Trophoblast cell (in vitro differentiated cells and primary cell): ENCODE measurements around the gene ITGA11.
A peak's percentile ranks its signal among the peaks of the same experiment; 100 is the strongest.

ENCODE experiments used
- DNase-seq, 2 donors: peaks; one replicate each; pipeline ENCODE4 v3.0.0-alpha.2; 2016
- H2AFZ ChIP-seq: 2 replicates; pipeline ENCODE4 v1.6.1; 2013; ENCODE audit warnings: low read length, moderate library complexity, mild to moderate bottlenecking; ENCODE audit not compliant: insufficient read depth, poor library complexity
- H2AK5ac ChIP-seq: 2 replicates; pipeline ENCODE4 v1.6.1; 2013; ENCODE audit warnings: mild to moderate bottlenecking, low read length
- H2BK120ac ChIP-seq: 2 replicates; pipeline ENCODE4 v1.6.1; 2013; ENCODE audit warnings: low read length, mild to moderate bottlenecking, moderate library complexity; ENCODE audit not compliant: insufficient read depth, poor library complexity
- H2BK12ac ChIP-seq: 2 replicates; pipeline ENCODE4 v1.6.1; 2013; ENCODE audit warnings: mild to moderate bottlenecking, low read length, moderate library complexity
- H2BK5ac ChIP-seq: 2 replicates; pipeline ENCODE4 v1.6.1; 2013; ENCODE audit warnings: low read length, low read depth, moderate library complexity, mild to moderate bottlenecking; ENCODE audit not compliant: poor library complexity
- H3K14ac ChIP-seq: 2 replicates; pipeline ENCODE4 v1.6.1; 2013; ENCODE audit warnings: mild to moderate bottlenecking, low read length
- H3K18ac ChIP-seq: 2 replicates; pipeline ENCODE4 v1.6.1; 2013; ENCODE audit warnings: mild to moderate bottlenecking, low read length
- H3K23ac ChIP-seq: 2 replicates; pipeline ENCODE4 v1.6.1; 2013; ENCODE audit warnings: low read length
- H3K27ac ChIP-seq: 2 replicates; pipeline ENCODE4 v1.5.1; 2013; ENCODE audit warnings: low read depth, mild to moderate bottlenecking, inconsistent platforms, low read length, moderate library complexity
- H3K27me3 ChIP-seq: 2 replicates; pipeline ENCODE4 v1.6.1; 2013; ENCODE audit warnings: inconsistent platforms, mild to moderate bottlenecking, low read length, moderate library complexity; ENCODE audit not compliant: insufficient read depth
- H3K36me3 ChIP-seq, 2 experiments: 1 replicate in 1 of 2; 2 replicates in 1 of 2; pipeline ENCODE4 v1.6.1; 2013; ENCODE audit warnings: low read length in 2 of 2, mild to moderate bottlenecking in 2 of 2, moderate library complexity in 1 of 2; ENCODE audit not compliant: insufficient read depth in 2 of 2, control insufficient read depth in 1 of 2
- H3K4ac ChIP-seq: 2 replicates; pipeline ENCODE4 v1.6.1; 2013; ENCODE audit warnings: low read depth, mild to moderate bottlenecking, low read length, moderate library complexity
- H3K4me1 ChIP-seq, 2 experiments: 1 replicate in 1 of 2; 2 replicates in 1 of 2; pipeline ENCODE4 v1.6.1; 2013; ENCODE audit warnings: low read length in 2 of 2, mild to moderate bottlenecking in 2 of 2, moderate library complexity in 1 of 2; ENCODE audit not compliant: insufficient read depth in 2 of 2, control insufficient read depth in 1 of 2
- H3K4me2 ChIP-seq: 2 replicates; pipeline ENCODE4 v1.6.1; 2013; ENCODE audit warnings: inconsistent platforms, mild to moderate bottlenecking, low read length, moderate library complexity
- H3K4me3 ChIP-seq: 2 replicates; pipeline ENCODE4 v1.5.1; 2013; ENCODE audit warnings: mild to moderate bottlenecking, low read depth, low read length, inconsistent platforms
- H3K79me1 ChIP-seq: one replicate; pipeline ENCODE4 v1.6.1; 2013; ENCODE audit warnings: low read length
- H3K79me2 ChIP-seq: 2 replicates; pipeline ENCODE4 v1.6.1; 2013; ENCODE audit warnings: low read length, mild to moderate bottlenecking; ENCODE audit not compliant: control insufficient read depth, insufficient read depth, poor library complexity
- H3K9ac ChIP-seq: 2 replicates; pipeline ENCODE4 v1.6.1; 2013; ENCODE audit warnings: mild to moderate bottlenecking, low read length
- H3K9me3 ChIP-seq: 2 replicates; pipeline ENCODE4 v1.6.1; 2013; ENCODE audit warnings: low read depth, mild to moderate bottlenecking, control low read depth, inconsistent platforms, low read length; ENCODE audit not compliant: insufficient read depth
- H4K12ac ChIP-seq: 2 replicates; pipeline ENCODE4 v1.6.1; 2013; ENCODE audit warnings: low read depth, mild to moderate bottlenecking, low read length, moderate library complexity
- H4K8ac ChIP-seq: 2 replicates; pipeline ENCODE4 v1.6.1; 2013; ENCODE audit warnings: low read depth, mild to moderate bottlenecking, low read length, moderate library complexity
- H4K91ac ChIP-seq: one replicate; pipeline ENCODE4 v1.6.1; 2013; ENCODE audit warnings: low read depth, mild to moderate bottlenecking, low read length, moderate library complexity
- whole genome bisulfite sequencing: extraction: QIAGEN DNeasy Blood & Tissue Kit; methylation state at CpG from one replicate; pipeline ENCODE4 v1.1.7; 2013; ENCODE audit warnings: missing lambda C conversion rate; ENCODE audit not compliant: insufficient read length, insufficient coverage; ENCODE audit errors: extremely low coverage; 5-methylcytosine and 5-hydroxymethylcytosine counted together

ITGA11 gene

DNA sequence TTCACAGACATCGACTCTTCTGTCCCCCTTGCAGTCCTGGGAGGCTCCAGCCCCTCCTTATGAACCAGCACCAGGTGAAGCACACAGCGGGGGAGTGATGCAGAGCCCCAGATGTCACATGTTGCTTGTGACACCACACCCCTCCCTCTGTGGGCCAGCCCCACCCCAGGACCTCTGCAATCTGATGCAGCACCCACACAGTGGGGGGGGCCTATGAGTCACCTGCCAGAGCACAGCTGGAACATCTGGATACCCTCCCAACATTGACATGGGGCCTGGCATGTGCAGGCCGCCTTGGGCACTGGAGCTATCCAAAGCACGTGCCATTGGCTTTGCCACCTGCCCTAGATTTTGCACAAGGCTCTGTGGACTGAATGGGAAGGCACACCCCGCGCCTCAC lies 83.9 kb downstream of the ITGA11 start:
- H3K27ac ChIP-seq = no peak overlapping the region
- no peaks in the 10 kb centered on the region for H3K9me3 ChIP-seq
- H2AFZ ChIP-seq = no peak overlapping the region
- H4K12ac ChIP-seq = no peak overlapping the region
- H3K36me3 ChIP-seq = no peaks in the 10 kb centered on the region
- no peak overlapping the region for H4K91ac ChIP-seq
- no peak overlapping the region for H2BK120ac ChIP-seq
- no peak overlapping the region for H3K18ac ChIP-seq
- H2BK5ac ChIP-seq = no peak overlapping the region
- no peaks in the 10 kb centered on the region for H3K79me2 ChIP-seq
- no peaks in the 10 kb centered on the region for H3K27me3 ChIP-seq
- no CpG with 5 or more reads among the region's 6 CpGs for WGBS
- H3K4me1 ChIP-seq = peaks cover 3 to 9% of the 10 kb centered on the region in 2 experiments
- no peak overlapping the region for H3K23ac ChIP-seq
- H3K14ac ChIP-seq = no peak overlapping the region
- H3K4ac ChIP-seq = no peak overlapping the region
- H3K9ac ChIP-seq = no peak overlapping the region
- H3K4me3 ChIP-seq = no peak overlapping the region
- no peak overlapping the region for H3K4me2 ChIP-seq
- H4K8ac ChIP-seq = no peak overlapping the region
- H2AK5ac ChIP-seq = no peak overlapping the region
- H2BK12ac ChIP-seq = no peak overlapping the region
- no peak for DNase-seq
- peaks cover 2% of the 10 kb centered on the region for H3K79me1 ChIP-seq

DNA sequence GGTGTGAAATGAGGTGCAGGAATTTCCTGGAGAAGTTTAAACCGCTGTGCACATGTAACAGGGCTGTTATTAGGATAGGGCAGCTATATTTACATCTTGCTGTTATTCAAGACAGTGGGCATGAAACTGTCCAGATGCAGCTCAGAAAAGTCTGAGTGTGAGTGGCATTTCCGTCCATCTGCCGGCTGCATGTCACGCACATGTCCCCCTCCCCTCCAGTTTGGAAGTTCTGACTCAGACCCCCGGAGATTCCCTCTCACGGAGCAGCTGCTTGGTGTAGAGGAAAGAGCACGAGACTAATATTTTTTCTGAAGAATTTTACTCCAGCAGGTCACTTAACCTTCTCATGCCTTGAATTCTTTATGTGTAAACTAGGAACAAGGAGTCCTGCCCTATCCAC lies 84.6 kb downstream of the ITGA11 start:
- H3K4ac ChIP-seq = no peak overlapping the region
- H3K79me2 ChIP-seq = no peaks in the 10 kb centered on the region
- H3K4me2 ChIP-seq = no peak overlapping the region
- H3K18ac ChIP-seq = no peak overlapping the region
- H2BK120ac ChIP-seq = no peak overlapping the region
- H3K4me1 ChIP-seq = peaks cover 3 to 5% of the 10 kb centered on the region in 2 experiments
- no peaks in the 10 kb centered on the region for H3K27me3 ChIP-seq
- no peaks in the 10 kb centered on the region for H3K79me1 ChIP-seq
- H4K12ac ChIP-seq = no peak overlapping the region
- no peak overlapping the region for H3K9ac ChIP-seq
- H3K27ac ChIP-seq = no peak overlapping the region
- DNase-seq = peak in 1 of 2 donors; percentile 27
- no peak overlapping the region for H4K91ac ChIP-seq
- H3K36me3 ChIP-seq = no peaks in the 10 kb centered on the region
- no peak overlapping the region for H3K4me3 ChIP-seq
- no peak overlapping the region for H3K14ac ChIP-seq
- H2AFZ ChIP-seq = no peak overlapping the region
- no CpG with 5 or more reads among the region's 7 CpGs for WGBS
- no peak overlapping the region for H2BK12ac ChIP-seq
- H2AK5ac ChIP-seq = no peak overlapping the region
- H3K23ac ChIP-seq = no peak overlapping the region
- H2BK5ac ChIP-seq = no peak overlapping the region
- no peaks in the 10 kb centered on the region for H3K9me3 ChIP-seq
- no peak overlapping the region for H4K8ac ChIP-seq

DNA sequence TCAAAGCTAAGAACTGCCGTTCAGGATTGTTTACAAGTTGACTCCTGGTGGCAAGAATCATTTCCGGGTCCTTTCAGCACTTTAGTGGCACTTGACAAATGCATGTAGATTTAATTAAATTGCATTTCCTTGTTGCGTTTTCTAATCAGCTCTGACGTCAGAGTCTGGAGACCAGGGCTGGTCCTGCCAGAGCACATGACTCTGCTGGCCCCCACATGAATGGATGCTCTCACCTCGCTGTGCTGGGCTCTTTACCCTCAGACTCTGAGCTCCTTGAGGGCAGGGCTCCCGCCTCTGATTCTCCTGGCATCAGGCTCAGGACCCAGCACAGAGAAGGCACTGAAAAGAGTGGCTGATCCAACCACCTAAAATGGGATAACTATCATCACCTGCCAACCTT lies 85.0 kb downstream of the ITGA11 start:
- H4K12ac ChIP-seq = no peak overlapping the region
- no peak overlapping the region for H3K4ac ChIP-seq
- no peaks in the 10 kb centered on the region for H3K36me3 ChIP-seq
- H4K91ac ChIP-seq = no peak overlapping the region
- H2BK12ac ChIP-seq = no peak overlapping the region
- no peak overlapping the region for H3K14ac ChIP-seq
- DNase-seq = no peak
- no peak overlapping the region for H4K8ac ChIP-seq
- no peak overlapping the region for H3K4me2 ChIP-seq
- no peak overlapping the region for H3K9ac ChIP-seq
- no peak overlapping the region for H2BK120ac ChIP-seq
- no peak overlapping the region for H3K27ac ChIP-seq
- H3K4me3 ChIP-seq = no peak overlapping the region
- no peak overlapping the region for H2BK5ac ChIP-seq
- peaks cover 3% of the 10 kb centered on the region in 2 experiments for H3K4me1 ChIP-seq
- no peaks in the 10 kb centered on the region for H3K27me3 ChIP-seq
- no peaks in the 10 kb centered on the region for H3K9me3 ChIP-seq
- no peak overlapping the region for H2AFZ ChIP-seq
- no peaks in the 10 kb centered on the region for H3K79me2 ChIP-seq
- WGBS = no CpG with 5 or more reads among the region's 6 CpGs
- H3K79me1 ChIP-seq = no peaks in the 10 kb centered on the region
- no peak overlapping the region for H3K18ac ChIP-seq
- no peak overlapping the region for H2AK5ac ChIP-seq
- no peak overlapping the region for H3K23ac ChIP-seq

DNA sequence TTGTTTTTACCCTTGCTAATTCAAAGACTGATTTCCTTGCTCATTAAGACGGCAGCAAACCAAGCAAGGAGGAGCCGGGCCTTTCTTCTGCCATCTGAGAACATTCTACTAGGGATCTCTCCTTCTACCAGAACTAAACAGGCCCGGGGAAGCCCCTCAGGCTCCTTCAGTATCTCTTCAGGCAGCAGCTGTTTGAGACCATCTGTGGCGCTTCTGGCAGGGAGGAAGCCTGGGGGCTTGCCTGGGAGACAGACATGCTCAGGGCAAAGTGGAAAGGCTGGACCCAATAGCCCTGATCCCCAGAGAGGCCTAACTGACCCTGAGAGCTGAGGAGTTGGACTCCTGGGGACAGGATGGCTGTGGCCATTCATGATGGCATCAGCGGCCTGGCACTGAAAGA lies 86.5 kb downstream of the ITGA11 start:
- no peak overlapping the region for H4K91ac ChIP-seq
- no peak overlapping the region for H3K4me2 ChIP-seq
- no peak overlapping the region for H2BK120ac ChIP-seq
- no peaks in the 10 kb centered on the region for H3K79me1 ChIP-seq
- H2AFZ ChIP-seq = no peak overlapping the region
- no peak for DNase-seq
- no peak overlapping the region for H3K4me3 ChIP-seq
- no peak overlapping the region for H3K23ac ChIP-seq
- no peak overlapping the region for H2BK5ac ChIP-seq
- H3K14ac ChIP-seq = no peak overlapping the region
- no peak overlapping the region for H2BK12ac ChIP-seq
- no peaks in the 10 kb centered on the region for H3K27me3 ChIP-seq
- H3K4me1 ChIP-seq = peaks cover 3 to 5% of the 10 kb centered on the region in 2 experiments
- H3K18ac ChIP-seq = no peak overlapping the region
- H4K12ac ChIP-seq = no peak overlapping the region
- H3K36me3 ChIP-seq = no peaks in the 10 kb centered on the region
- H3K27ac ChIP-seq = no peak overlapping the region
- WGBS = no CpG with 5 or more reads among the region's 5 CpGs
- H4K8ac ChIP-seq = no peak overlapping the region
- no peak overlapping the region for H3K4ac ChIP-seq
- H3K9ac ChIP-seq = no peak overlapping the region
- H3K79me2 ChIP-seq = no peaks in the 10 kb centered on the region
- H3K9me3 ChIP-seq = no peaks in the 10 kb centered on the region
- H2AK5ac ChIP-seq = no peak overlapping the region
